ENCODE measurements around the gene GDF11.
A peak's percentile ranks its signal among the peaks of the same experiment; 100 is the strongest.

Gene GDF11

GRCh38 chr12:55718015-55718414 is 24.9 kb upstream of the GDF11 start:
- H3K27ac ChIP-seq (ENCODE audit: low read length) = peak overlapping the region; percentile 92
- H3K27me3 ChIP-seq (ENCODE audit: low read depth, low read length) = no peaks in the 10 kb centered on the region
- no peaks in the 10 kb centered on the region for H3K36me3 ChIP-seq (ENCODE audit: control insufficient read depth in 1 of 2, insufficient read depth in 2 of 2, low read length in 2 of 2)
- peak overlapping the region in 1 of 2 donors; percentile 82 for H3K4me3 ChIP-seq (ENCODE audit: low read depth in 1 of 2, low read length in 2 of 2)
- H3K4me1 ChIP-seq (ENCODE audit: control insufficient read depth in 1 of 2, insufficient read depth in 2 of 2, low read length in 2 of 2) = peaks cover 49 to 66% of the 10 kb centered on the region in 2 donors
- no peaks in the 10 kb centered on the region for H3K9me3 ChIP-seq (ENCODE audit: control insufficient read depth in 1 of 2, low read length in 2 of 2)

- no peak overlapping the region for H3K4me3 ChIP-seq (ENCODE audit: low read depth in 1 of 2, low read length in 2 of 2)
- peaks cover 49 to 66% of the 10 kb centered on the region in 2 donors for H3K4me1 ChIP-seq (ENCODE audit: control insufficient read depth in 1 of 2, insufficient read depth in 2 of 2, low read length in 2 of 2)
- H3K36me3 ChIP-seq (ENCODE audit: control insufficient read depth in 1 of 2, insufficient read depth in 2 of 2, low read length in 2 of 2) = peaks cover under 1 to 2% of the 10 kb centered on the region in 2 donors
- H3K27me3 ChIP-seq (ENCODE audit: low read depth, low read length) = no peaks in the 10 kb centered on the region
- H3K27ac ChIP-seq (ENCODE audit: low read length) = peak overlapping the region; percentile 92
- no peaks in the 10 kb centered on the region for H3K9me3 ChIP-seq (ENCODE audit: control insufficient read depth in 1 of 2, low read length in 2 of 2)
These were observed 24.2 kb upstream of the GDF11 start for GRCh38 chr12:55718624-55719275.

DNA sequence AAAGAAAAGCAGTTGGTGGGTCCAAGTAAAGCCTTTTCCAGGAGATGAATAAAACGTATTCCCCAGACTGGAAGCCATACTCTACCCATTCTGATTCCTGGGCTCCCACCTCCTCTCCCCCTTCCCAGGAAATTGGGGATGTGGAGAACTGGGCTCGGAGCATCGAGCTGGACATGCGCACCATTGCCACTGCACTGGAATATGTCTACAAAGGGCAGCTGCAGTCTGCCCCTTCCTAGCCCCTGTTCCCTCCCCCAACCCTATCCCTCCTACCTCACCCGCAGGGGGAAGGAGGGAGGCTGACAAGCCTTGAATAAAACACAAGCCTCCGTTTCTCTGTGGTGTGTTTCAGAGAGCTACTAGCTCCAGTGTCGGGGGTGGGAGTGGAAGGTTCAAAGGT is 23.6 kb upstream of the GDF11 start:
- Histone ChIP-seq H3K36me3 (ENCODE audit: control insufficient read depth in 1 of 2, insufficient read depth in 2 of 2, low read length in 2 of 2) (peaks cover 7 to 8% of the 10 kb centered on the region in 2 donors), H3K9me3 (ENCODE audit: control insufficient read depth in 1 of 2, low read length in 2 of 2) (no peaks in the 10 kb centered on the region), H3K4me3 (ENCODE audit: low read depth in 1 of 2, low read length in 2 of 2) (peak overlapping the region in 1 of 2 donors; percentile 1), H3K27me3 (ENCODE audit: low read depth, low read length) (no peaks in the 10 kb centered on the region), H3K4me1 (ENCODE audit: control insufficient read depth in 1 of 2, insufficient read depth in 2 of 2, low read length in 2 of 2) (peaks cover 49 to 72% of the 10 kb centered on the region in 2 donors), H3K27ac (ENCODE audit: low read length) (peak overlapping the region; percentile 92)

DNA sequence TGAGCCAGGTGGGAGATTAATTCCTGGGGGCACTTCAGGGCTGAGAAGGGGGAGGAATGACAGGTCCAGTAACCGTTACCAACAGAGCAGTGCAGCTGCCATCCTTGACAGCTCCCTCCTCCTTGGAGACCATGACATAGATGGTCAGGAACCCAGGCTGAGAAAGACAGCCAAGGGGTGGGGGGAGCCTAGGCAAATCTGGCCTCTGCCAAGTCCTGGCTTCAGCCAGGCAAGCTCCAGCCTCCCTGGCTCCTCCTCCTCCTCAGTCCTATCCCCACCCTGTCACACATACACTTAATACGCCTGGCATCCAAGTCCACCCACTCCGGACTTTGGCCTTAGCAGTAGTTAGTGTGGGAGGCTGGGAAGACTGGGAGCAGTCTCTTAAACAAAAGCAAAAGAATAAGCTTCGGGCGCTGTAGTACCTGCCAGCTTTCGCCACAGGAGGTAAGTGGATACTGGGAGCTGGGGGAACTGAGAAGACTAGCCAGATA is 22.8 kb upstream of the GDF11 start, which contains the start of gene RDH5:
RDH5 (plus strand) TSS at position 323 of the 494 bp plus-strand sequence. CDS start 792 bp downstream, outside the sequence.
- Histone ChIP-seq H3K9me3 (ENCODE audit: control insufficient read depth in 1 of 2, low read length in 2 of 2) (no peaks in the 10 kb centered on the region), H3K36me3 (ENCODE audit: control insufficient read depth in 1 of 2, insufficient read depth in 2 of 2, low read length in 2 of 2) (peaks cover 14 to 15% of the 10 kb centered on the region in 2 donors), H3K27ac (ENCODE audit: low read length) (peak within 1 kb of the TSS; percentile 92), H3K4me1 (ENCODE audit: control insufficient read depth in 1 of 2, insufficient read depth in 2 of 2, low read length in 2 of 2) (peaks cover 49 to 77% of the 10 kb centered on the region in 2 donors), H3K27me3 (ENCODE audit: low read depth, low read length) (no peaks in the 10 kb centered on the region), H3K4me3 (ENCODE audit: low read depth in 1 of 2, low read length in 2 of 2) (peak within 1 kb of the TSS in 1 of 2 donors; percentile 47)

DNA sequence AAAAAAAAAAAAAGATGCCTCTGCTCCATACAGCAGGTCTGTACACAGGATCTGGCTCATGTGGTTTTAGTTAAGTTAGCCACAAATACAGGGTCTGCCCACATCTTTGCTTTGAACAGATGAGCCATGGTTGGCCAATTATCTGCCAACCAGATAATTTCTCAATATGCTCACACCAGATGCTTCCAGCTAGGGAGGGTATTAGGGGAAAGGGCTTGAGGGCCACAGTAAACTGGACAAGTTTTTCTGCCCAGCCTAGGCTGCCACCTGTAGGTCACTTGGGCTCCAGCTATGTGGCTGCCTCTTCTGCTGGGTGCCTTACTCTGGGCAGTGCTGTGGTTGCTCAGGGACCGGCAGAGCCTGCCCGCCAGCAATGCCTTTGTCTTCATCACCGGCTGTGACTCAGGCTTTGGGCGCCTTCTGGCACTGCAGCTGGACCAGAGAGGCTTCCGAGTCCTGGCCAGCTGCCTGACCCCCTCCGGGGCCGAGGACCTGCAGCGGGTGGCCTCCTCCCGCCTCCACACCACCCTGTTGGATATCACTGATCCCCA is 22.0 kb upstream of the GDF11 start:
- peaks cover 22 to 24% of the 10 kb centered on the region in 2 donors for H3K36me3 ChIP-seq (ENCODE audit: control insufficient read depth in 1 of 2, insufficient read depth in 2 of 2, low read length in 2 of 2)
- H3K27ac ChIP-seq (ENCODE audit: low read length) = peak overlapping the region; percentile 92
- peak overlapping the region in 1 of 2 donors; percentile 47 for H3K4me3 ChIP-seq (ENCODE audit: low read depth in 1 of 2, low read length in 2 of 2)
- no peaks in the 10 kb centered on the region for H3K27me3 ChIP-seq (ENCODE audit: low read depth, low read length)
- H3K4me1 ChIP-seq (ENCODE audit: control insufficient read depth in 1 of 2, insufficient read depth in 2 of 2, low read length in 2 of 2) = peaks cover 42 to 80% of the 10 kb centered on the region in 2 donors
- H3K9me3 ChIP-seq (ENCODE audit: control insufficient read depth in 1 of 2, low read length in 2 of 2) = no peaks in the 10 kb centered on the region

DNA sequence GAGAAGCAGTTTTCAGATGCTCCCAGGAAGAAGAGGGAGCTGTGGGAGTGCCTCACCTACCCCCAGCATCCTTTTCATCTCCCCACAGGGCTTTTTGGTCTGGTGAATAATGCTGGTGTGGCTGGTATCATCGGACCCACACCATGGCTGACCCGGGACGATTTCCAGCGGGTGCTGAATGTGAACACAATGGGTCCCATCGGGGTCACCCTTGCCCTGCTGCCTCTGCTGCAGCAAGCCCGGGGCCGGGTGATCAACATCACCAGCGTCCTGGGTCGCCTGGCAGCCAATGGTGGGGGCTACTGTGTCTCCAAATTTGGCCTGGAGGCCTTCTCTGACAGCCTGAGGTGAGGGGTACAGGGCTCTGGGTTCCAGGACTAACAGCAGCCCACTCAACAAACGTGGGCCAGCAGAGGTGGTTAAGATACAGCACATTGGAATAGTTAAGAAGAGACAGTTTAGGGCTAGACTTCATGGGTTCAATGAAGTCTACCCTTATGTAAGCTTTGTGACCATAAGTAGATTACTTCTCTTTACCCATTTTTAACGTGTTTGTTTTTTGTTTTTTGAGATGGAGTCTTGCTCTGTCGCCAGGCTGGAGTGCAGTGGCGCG is 21.2 kb upstream of the GDF11 start:
- Histone ChIP-seq H3K4me3 (ENCODE audit: low read depth in 1 of 2, low read length in 2 of 2) (no peak overlapping the region), H3K4me1 (ENCODE audit: control insufficient read depth in 1 of 2, insufficient read depth in 2 of 2, low read length in 2 of 2) (peaks cover 42 to 84% of the 10 kb centered on the region in 2 donors), H3K36me3 (ENCODE audit: control insufficient read depth in 1 of 2, insufficient read depth in 2 of 2, low read length in 2 of 2) (peaks cover 28 to 29% of the 10 kb centered on the region in 2 donors)

DNA sequence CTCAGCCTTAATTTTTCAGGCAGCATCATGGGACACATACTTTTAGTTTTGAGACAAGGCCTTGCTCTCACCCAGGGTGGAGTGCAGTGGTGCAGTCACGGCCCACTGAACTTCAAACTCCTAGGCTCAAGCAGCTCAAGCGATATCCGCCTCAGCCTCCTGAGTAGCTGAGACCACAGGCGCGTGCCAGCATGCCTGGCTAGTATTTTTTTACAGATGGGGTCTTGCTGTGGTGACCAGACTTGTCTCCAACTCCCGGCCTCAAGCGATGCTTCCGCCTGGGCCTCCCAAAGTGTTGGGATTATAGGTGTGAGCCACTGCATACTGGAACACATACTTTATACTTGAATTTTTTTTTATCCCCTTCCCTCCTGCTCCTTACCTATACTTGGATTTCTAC is 20.0 kb upstream of the GDF11 start:
- no peak overlapping the region for H3K27ac ChIP-seq (ENCODE audit: low read length)
- peaks cover 36 to 83% of the 10 kb centered on the region in 2 donors for H3K4me1 ChIP-seq (ENCODE audit: control insufficient read depth in 1 of 2, insufficient read depth in 2 of 2, low read length in 2 of 2)
- peaks cover 29 to 34% of the 10 kb centered on the region in 2 donors for H3K36me3 ChIP-seq (ENCODE audit: control insufficient read depth in 1 of 2, insufficient read depth in 2 of 2, low read length in 2 of 2)
- no peaks in the 10 kb centered on the region for H3K27me3 ChIP-seq (ENCODE audit: low read depth, low read length)
- H3K4me3 ChIP-seq (ENCODE audit: low read depth in 1 of 2, low read length in 2 of 2) = no peak overlapping the region
- no peaks in the 10 kb centered on the region for H3K9me3 ChIP-seq (ENCODE audit: control insufficient read depth in 1 of 2, low read length in 2 of 2)

More for the DNA sequence above, 21.2 kb upstream of the GDF11 start:
- H3K27ac ChIP-seq (ENCODE audit: low read length) = peak overlapping the region; percentile 92
- no peaks in the 10 kb centered on the region for H3K9me3 ChIP-seq (ENCODE audit: control insufficient read depth in 1 of 2, low read length in 2 of 2)
- H3K27me3 ChIP-seq (ENCODE audit: low read depth, low read length) = no peaks in the 10 kb centered on the region

DNA sequence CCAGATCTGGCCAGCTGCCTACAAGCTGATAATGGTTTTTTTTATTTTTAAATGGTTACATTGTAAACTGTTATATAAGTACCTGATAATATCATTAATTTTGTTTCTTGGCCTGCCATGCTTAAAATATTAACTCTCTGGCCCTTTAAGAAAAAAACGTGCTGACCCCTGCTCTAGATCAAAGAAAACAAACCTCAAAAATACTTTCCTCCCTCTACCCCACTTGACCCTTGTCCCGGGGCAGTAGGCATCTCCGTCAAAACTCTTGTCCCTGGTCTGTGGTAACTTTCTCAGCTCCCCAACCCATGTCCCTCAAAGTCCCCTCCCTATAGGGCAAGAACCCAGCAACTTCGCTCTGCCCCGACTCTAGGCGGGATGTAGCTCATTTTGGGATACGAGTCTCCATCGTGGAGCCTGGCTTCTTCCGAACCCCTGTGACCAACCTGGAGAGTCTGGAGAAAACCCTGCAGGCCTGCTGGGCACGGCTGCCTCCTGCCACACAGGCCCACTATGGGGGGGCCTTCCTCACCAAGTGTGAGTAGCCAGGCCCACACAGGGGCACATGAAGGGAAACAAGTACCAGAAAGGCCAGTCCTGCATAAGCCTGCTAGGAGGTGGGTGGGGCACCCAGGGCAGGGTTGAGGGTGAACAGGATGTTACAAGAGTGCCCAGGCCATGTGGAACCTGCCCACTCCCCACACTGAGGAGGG is 19.3 kb upstream of the GDF11 start:
- peaks cover 29 to 37% of the 10 kb centered on the region in 2 donors for H3K36me3 ChIP-seq (ENCODE audit: control insufficient read depth in 1 of 2, insufficient read depth in 2 of 2, low read length in 2 of 2)
- H3K9me3 ChIP-seq (ENCODE audit: control insufficient read depth in 1 of 2, low read length in 2 of 2) = no peaks in the 10 kb centered on the region
- peaks cover 29 to 75% of the 10 kb centered on the region in 2 donors for H3K4me1 ChIP-seq (ENCODE audit: control insufficient read depth in 1 of 2, insufficient read depth in 2 of 2, low read length in 2 of 2)
- peak overlapping the region in 1 of 2 donors; percentile 10 for H3K4me3 ChIP-seq (ENCODE audit: low read depth in 1 of 2, low read length in 2 of 2)
- H3K27ac ChIP-seq (ENCODE audit: low read length) = no peak overlapping the region
- no peaks in the 10 kb centered on the region for H3K27me3 ChIP-seq (ENCODE audit: low read depth, low read length)

- peaks cover 22 to 68% of the 10 kb centered on the region in 2 donors for H3K4me1 ChIP-seq (ENCODE audit: control insufficient read depth in 1 of 2, insufficient read depth in 2 of 2, low read length in 2 of 2)
These were observed 18.5 kb upstream of the GDF11 start for GRCh38 chr12:55724226-55724939.

DNA sequence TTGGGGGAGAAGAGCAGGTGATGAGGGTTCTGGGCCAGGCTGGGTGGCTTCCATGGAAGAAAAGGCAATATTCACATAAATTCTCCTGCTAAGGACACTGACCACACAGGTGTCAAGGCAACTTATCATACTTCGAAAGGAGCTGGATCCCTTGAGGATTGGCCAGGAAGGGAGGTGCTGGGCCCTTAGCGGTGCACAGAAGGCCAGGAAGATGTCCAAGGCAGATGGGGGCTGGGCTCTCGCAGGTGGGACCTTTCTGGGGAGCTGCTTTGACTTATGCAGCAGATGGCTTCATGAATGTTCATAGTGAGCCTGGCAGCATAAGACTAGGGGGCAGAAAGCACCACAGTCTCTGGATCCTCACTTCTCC is 18.0 kb upstream of the GDF11 start:
- H3K9me3 ChIP-seq (ENCODE audit: control insufficient read depth in 1 of 2, low read length in 2 of 2) = no peaks in the 10 kb centered on the region
- H3K4me3 ChIP-seq (ENCODE audit: low read depth in 1 of 2, low read length in 2 of 2) = no peak overlapping the region
- peaks cover 17 to 63% of the 10 kb centered on the region in 2 donors for H3K4me1 ChIP-seq (ENCODE audit: control insufficient read depth in 1 of 2, insufficient read depth in 2 of 2, low read length in 2 of 2)
- H3K36me3 ChIP-seq (ENCODE audit: control insufficient read depth in 1 of 2, insufficient read depth in 2 of 2, low read length in 2 of 2) = peaks cover 29 to 45% of the 10 kb centered on the region in 2 donors
- no peaks in the 10 kb centered on the region for H3K27me3 ChIP-seq (ENCODE audit: low read depth, low read length)
- no peak overlapping the region for H3K27ac ChIP-seq (ENCODE audit: low read length)

More at GRCh38 chr12:55724226-55724939, 18.5 kb upstream of the GDF11 start:
- Histone ChIP-seq H3K36me3 (ENCODE audit: control insufficient read depth in 1 of 2, insufficient read depth in 2 of 2, low read length in 2 of 2) (peaks cover 29 to 39% of the 10 kb centered on the region in 2 donors), H3K9me3 (ENCODE audit: control insufficient read depth in 1 of 2, low read length in 2 of 2) (no peaks in the 10 kb centered on the region), H3K27ac (ENCODE audit: low read length) (no peak overlapping the region), H3K4me3 (ENCODE audit: low read depth in 1 of 2, low read length in 2 of 2) (no peak overlapping the region), H3K27me3 (ENCODE audit: low read depth, low read length) (no peaks in the 10 kb centered on the region)
